Testis (tissue), 3 donors: Measurements from ENCODE around the gene MTAP. TPM values are rescaled to one million over a fixed set of nuclear protein-coding genes. Genes with fewer than 3 reads are reported as not detected.

Experiments
- DNase-seq: peaks from one replicate; pipeline ENCODE4 v3.0.0-alpha.2; 2019
- H3K27ac ChIP-seq, 2 donors: fragments of 200-600 bp; sonication (generic); one replicate each; pipeline ENCODE4 v1.5.1; 2019
- H3K27me3 ChIP-seq: fragments of 200-600 bp; sonication (generic); one replicate; pipeline ENCODE4 v1.5.1; 2019
- H3K36me3 ChIP-seq: fragments of 200-600 bp; sonication (generic); one replicate; pipeline ENCODE4 v1.5.1; 2017; ENCODE audit warnings: low read depth; ENCODE audit errors: missing control alignments
- H3K4me1 ChIP-seq: fragments of 200-600 bp; sonication (generic); one replicate; pipeline ENCODE4 v1.5.1; 2019
- H3K4me3 ChIP-seq, 2 donors: fragments of 200-600 bp; sonication (generic); one replicate each; pipeline ENCODE4 v1.5.1; 2017 to 2019
- H3K9me3 ChIP-seq: fragments of 200-600 bp; sonication (generic); one replicate; pipeline ENCODE4 v1.5.1; 2017
- CTCF ChIP-seq, 3 experiments: fragments of 450-650 bp in 2 of 3; fragments of 200-600 bp in 1 of 3; sonication (generic) in 1 of 3; IDR thresholded peaks; one replicate each; pipeline ENCODE4 v1.5.1; 2016 to 2019; ENCODE audit warnings: antibody characterized with exemption in 3 of 3, mild to moderate bottlenecking in 2 of 3, moderate library complexity in 1 of 3
- POLR2A ChIP-seq: fragments of 450-650 bp; IDR thresholded peaks from one replicate; pipeline ENCODE4 v1.6.1; 2017; ENCODE audit warnings: antibody characterized with exemption, mild to moderate bottlenecking, moderate library complexity
- whole genome bisulfite sequencing, 2 donors: methylation state at CpG; one replicate each; pipeline ENCODE4 v1.1.5; 2018; 5-methylcytosine and 5-hydroxymethylcytosine counted together
- intact Hi-C: fragments of 100-400 bp; cut with DNase I; formaldehyde crosslinking; loops from one replicate; pipeline ENCODE4 v1.15.1; 2023; ENCODE audit warnings: low total_unique reads
- polyA plus RNA-seq: library from polyadenylated mRNA; stranded (reverse); fragments of 350-450 nt; fragmentation: Illumina TruSeq; extraction: RNeasy Lipid Tissue Mini Kit (QIAGEN cat#74804); gene quantifications from one replicate; pipeline ENCODE4 v1.2.3, GENCODE V29; 2014; ENCODE audit warnings: low read depth, low replicate concordance; ENCODE audit not compliant: insufficient read depth
- total RNA-seq, 2 donors: library from RNA; depleted of rRNA; stranded (reverse); fragments of >200 nt; gene quantifications; one replicate each; pipeline ENCODE4 v1.2.3, GENCODE V29; 2016

Gene MTAP
- total and polyA plus RNA-seq, 3 donors from 2014 or later = 18.2 to 21.2 (median 19.3) TPM

- WGBS, 2 donors = 71 to 76% methylated on average over 6 of the region's 6 CpGs
- TF ChIP-seq CTCF (IDR thresholded peaks at IDR 0.05) (no peak), POLR2A (no peak)
Measured at GRCh38 chr9:21788752-21789151, 13.7 kb upstream of the MTAP start.

GRCh38 chr9:21789541-21790037 lies 12.8 kb upstream of the MTAP start:
- no peak overlapping the region for H3K27ac ChIP-seq
- H3K36me3 ChIP-seq = no peaks in the 10 kb centered on the region
- DNase-seq = peak; percentile 81
- H3K4me3 ChIP-seq = no peak overlapping the region
- H3K4me1 ChIP-seq = no peaks in the 10 kb centered on the region
- intact Hi-C loops = loop anchor here (10.0 kb wide), 1 partner anchor 465 kb away; no protein-coding TSS in a partner anchor
- 8 to 12% methylated on average over 2 of the region's 2 CpGs for WGBS, 2 donors
- H3K9me3 ChIP-seq = no peaks in the 10 kb centered on the region
- no peaks in the 10 kb centered on the region for H3K27me3 ChIP-seq
- TF ChIP-seq CTCF (IDR thresholded peaks at IDR 0.05) (peak; percentile 78 to 84 (median 83)), POLR2A (no peak)

More at GRCh38 chr9:21788752-21789151, 13.7 kb upstream of the MTAP start:
- Histone ChIP-seq H3K36me3 (no peaks in the 10 kb centered on the region), H3K27me3 (no peaks in the 10 kb centered on the region), H3K9me3 (no peaks in the 10 kb centered on the region), H3K4me3 (no peak overlapping the region), H3K4me1 (no peaks in the 10 kb centered on the region), H3K27ac (no peak overlapping the region)
- DNase-seq = no peak
- intact Hi-C loops = no loop called here

GRCh38 chr9:21795483-21795882 lies 7.0 kb upstream of the MTAP start:
- Histone ChIP-seq H3K36me3 (no peaks in the 10 kb centered on the region), H3K4me3 (no peak overlapping the region), H3K4me1 (no peaks in the 10 kb centered on the region), H3K9me3 (no peaks in the 10 kb centered on the region), H3K27me3 (no peaks in the 10 kb centered on the region), H3K27ac (no peak overlapping the region)
- intact Hi-C loops = loop anchor here (10.0 kb wide), 1 partner anchor 471 kb away; no protein-coding TSS in a partner anchor
- 79 to 80% methylated on average over 2 of the region's 2 CpGs for WGBS, 2 donors
- no peak for TF ChIP-seq CTCF (IDR thresholded peaks at IDR 0.05)
- no peak for TF ChIP-seq POLR2A
- no peak for DNase-seq

GRCh38 chr9:21796768-21797167 lies 5.7 kb upstream of the MTAP start:
- intact Hi-C loops = loop anchor here (10.0 kb wide), 1 partner anchor 472 kb away; no protein-coding TSS in a partner anchor
- Histone ChIP-seq H3K9me3 (no peaks in the 10 kb centered on the region), H3K36me3 (no peaks in the 10 kb centered on the region), H3K4me1 (no peaks in the 10 kb centered on the region), H3K4me3 (no peak overlapping the region), H3K27me3 (no peaks in the 10 kb centered on the region), H3K27ac (no peak overlapping the region)
- TF ChIP-seq POLR2A = no peak
- TF ChIP-seq CTCF (IDR thresholded peaks at IDR 0.05) = no peak
- 50 to 70% methylated on average over 3 of the region's 3 CpGs for WGBS, 2 donors
- no peak for DNase-seq
